Nephron (organoid): ENCODE results near the gene SATB2.

ENCODE experiments used
- H3K27ac Mint-ChIP-seq, 3 experiments: 2 replicates each; pipeline ENCODE4 v1.8.0; 2020; ENCODE audit warnings: mixed read lengths in 3 of 3, mild to moderate bottlenecking in 2 of 3, moderate library complexity in 1 of 3
- H3K27me3 Mint-ChIP-seq: 2 replicates; pipeline ENCODE4 v1.8.0; 2021; ENCODE audit warnings: low read depth, mild to moderate bottlenecking, moderate library complexity, mixed read lengths
- H3K36me3 Mint-ChIP-seq: 2 replicates; pipeline ENCODE4 v1.8.0; 2020; ENCODE audit warnings: low read depth, mixed read lengths
- H3K4me1 Mint-ChIP-seq: 2 replicates; pipeline ENCODE4 v1.8.0; 2020; ENCODE audit warnings: mixed read lengths
- H3K4me3 Mint-ChIP-seq, 3 experiments: 2 replicates each; pipeline ENCODE4 v1.8.0; 2020; ENCODE audit warnings: mild to moderate bottlenecking in 3 of 3, mixed read lengths in 3 of 3, moderate library complexity in 2 of 3
- H3K9me3 Mint-ChIP-seq: 2 replicates; pipeline ENCODE4 v1.8.0; 2020; ENCODE audit warnings: mixed read lengths
- TF ChIP-seq, protein P1 (sequence below), 3 experiments: fragments of 200-600 bp; sonication (generic); IDR thresholded peaks; one replicate each; pipeline ENCODE4 v1.5.0; 2021; ENCODE audit warnings: antibody characterized with exemption in 3 of 3; ENCODE audit not compliant: unreplicated experiment in 3 of 3

The SATB2 gene

DNA sequence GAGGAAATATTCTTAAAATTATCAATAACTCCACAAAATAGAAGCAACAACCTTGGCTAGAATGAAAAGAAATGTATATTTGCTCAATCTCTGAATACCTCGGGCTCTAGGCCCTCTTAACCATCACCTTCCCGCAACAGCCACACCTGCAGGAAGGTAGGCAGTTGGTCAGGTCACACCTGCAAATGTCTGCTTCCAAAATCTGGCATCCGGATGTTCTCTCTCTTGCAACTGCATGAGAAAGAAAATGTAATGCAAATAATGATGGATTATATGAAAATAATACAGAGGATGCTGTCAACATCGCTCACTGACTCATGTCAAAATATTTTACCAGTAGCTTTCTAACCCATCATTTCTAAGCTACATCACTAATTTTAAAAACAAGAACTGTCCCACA lies 148.3 kb downstream of the SATB2 start:
- peaks cover 23% of the 10 kb centered on the region for H3K4me1 Mint-ChIP-seq

GRCh38 chr2:199308567-199308966 lies 149.2 kb downstream of the SATB2 start:
- Mint-ChIP-seq H3K27ac (no peak overlapping the region), H3K4me3 (no peak overlapping the region), H3K27me3 (peaks cover 12% of the 10 kb centered on the region), H3K36me3 (peaks cover 19% of the 10 kb centered on the region), H3K4me1 (peaks cover 23% of the 10 kb centered on the region), H3K9me3 (no peaks in the 10 kb centered on the region)
- TF ChIP-seq, protein P1, sequence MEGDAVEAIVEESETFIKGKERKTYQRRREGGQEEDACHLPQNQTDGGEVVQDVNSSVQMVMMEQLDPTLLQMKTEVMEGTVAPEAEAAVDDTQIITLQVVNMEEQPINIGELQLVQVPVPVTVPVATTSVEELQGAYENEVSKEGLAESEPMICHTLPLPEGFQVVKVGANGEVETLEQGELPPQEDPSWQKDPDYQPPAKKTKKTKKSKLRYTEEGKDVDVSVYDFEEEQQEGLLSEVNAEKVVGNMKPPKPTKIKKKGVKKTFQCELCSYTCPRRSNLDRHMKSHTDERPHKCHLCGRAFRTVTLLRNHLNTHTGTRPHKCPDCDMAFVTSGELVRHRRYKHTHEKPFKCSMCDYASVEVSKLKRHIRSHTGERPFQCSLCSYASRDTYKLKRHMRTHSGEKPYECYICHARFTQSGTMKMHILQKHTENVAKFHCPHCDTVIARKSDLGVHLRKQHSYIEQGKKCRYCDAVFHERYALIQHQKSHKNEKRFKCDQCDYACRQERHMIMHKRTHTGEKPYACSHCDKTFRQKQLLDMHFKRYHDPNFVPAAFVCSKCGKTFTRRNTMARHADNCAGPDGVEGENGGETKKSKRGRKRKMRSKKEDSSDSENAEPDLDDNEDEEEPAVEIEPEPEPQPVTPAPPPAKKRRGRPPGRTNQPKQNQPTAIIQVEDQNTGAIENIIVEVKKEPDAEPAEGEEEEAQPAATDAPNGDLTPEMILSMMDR (IDR thresholded peaks at IDR 0.05; ENCODE audit: unreplicated experiment in 3 of 3) = no peak

More for the DNA sequence above, 148.3 kb downstream of the SATB2 start:
- peaks cover 13% of the 10 kb centered on the region for H3K27me3 Mint-ChIP-seq
- no peak overlapping the region for H3K4me3 Mint-ChIP-seq
- peaks cover 19% of the 10 kb centered on the region for H3K36me3 Mint-ChIP-seq
- TF ChIP-seq, protein P1 (IDR thresholded peaks at IDR 0.05; ENCODE audit: unreplicated experiment in 3 of 3) = no peak
- no peaks in the 10 kb centered on the region for H3K9me3 Mint-ChIP-seq
- no peak overlapping the region for H3K27ac Mint-ChIP-seq

- Mint-ChIP-seq H3K4me3 (no peak overlapping the region), H3K4me1 (peaks cover 23% of the 10 kb centered on the region), H3K27ac (no peak overlapping the region), H3K36me3 (peaks cover 19% of the 10 kb centered on the region), H3K27me3 (peaks cover 9% of the 10 kb centered on the region), H3K9me3 (no peaks in the 10 kb centered on the region)
- TF ChIP-seq, protein P1 (IDR thresholded peaks at IDR 0.05; ENCODE audit: unreplicated experiment in 3 of 3) = no peak
Measured at GRCh38 chr2:199307461-199307860, 150.3 kb downstream of the SATB2 start.

DNA sequence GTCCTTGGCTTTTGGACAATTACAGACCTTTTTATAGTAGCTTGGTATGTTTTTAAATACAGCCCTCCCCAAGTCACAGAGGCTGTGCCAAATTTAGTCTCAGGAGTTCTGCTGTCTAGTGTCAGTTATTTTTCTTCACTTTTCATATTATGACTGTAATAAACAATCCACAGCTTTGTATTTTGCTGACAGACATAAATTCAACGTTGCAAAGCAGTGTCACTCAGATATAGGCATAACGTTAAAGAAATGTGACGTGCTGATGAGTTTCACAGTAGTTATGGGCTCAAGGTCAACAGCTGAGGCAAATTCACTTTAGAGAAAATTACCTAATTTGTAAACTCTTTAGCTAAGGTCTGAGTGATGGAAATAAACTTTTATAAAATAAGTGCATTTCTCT lies 151.6 kb downstream of the SATB2 start:
- H3K27ac Mint-ChIP-seq = no peak overlapping the region
- no peak overlapping the region for H3K4me3 Mint-ChIP-seq
- H3K9me3 Mint-ChIP-seq = no peaks in the 10 kb centered on the region
- H3K36me3 Mint-ChIP-seq = peaks cover 19% of the 10 kb centered on the region
- peaks cover 23% of the 10 kb centered on the region for H3K4me1 Mint-ChIP-seq
- TF ChIP-seq, protein P1 (IDR thresholded peaks at IDR 0.05; ENCODE audit: unreplicated experiment in 3 of 3) = no peak
- peaks cover 13% of the 10 kb centered on the region for H3K27me3 Mint-ChIP-seq

- Mint-ChIP-seq H3K27ac (no peak overlapping the region), H3K36me3 (peaks cover 12% of the 10 kb centered on the region), H3K4me1 (peaks cover 13% of the 10 kb centered on the region), H3K4me3 (no peak overlapping the region), H3K9me3 (no peaks in the 10 kb centered on the region), H3K27me3 (peaks cover 26% of the 10 kb centered on the region)
- TF ChIP-seq, protein P1 (IDR thresholded peaks at IDR 0.05; ENCODE audit: unreplicated experiment in 3 of 3) = no peak
Measured at GRCh38 chr2:199303728-199304177, 154.0 kb downstream of the SATB2 start.

DNA sequence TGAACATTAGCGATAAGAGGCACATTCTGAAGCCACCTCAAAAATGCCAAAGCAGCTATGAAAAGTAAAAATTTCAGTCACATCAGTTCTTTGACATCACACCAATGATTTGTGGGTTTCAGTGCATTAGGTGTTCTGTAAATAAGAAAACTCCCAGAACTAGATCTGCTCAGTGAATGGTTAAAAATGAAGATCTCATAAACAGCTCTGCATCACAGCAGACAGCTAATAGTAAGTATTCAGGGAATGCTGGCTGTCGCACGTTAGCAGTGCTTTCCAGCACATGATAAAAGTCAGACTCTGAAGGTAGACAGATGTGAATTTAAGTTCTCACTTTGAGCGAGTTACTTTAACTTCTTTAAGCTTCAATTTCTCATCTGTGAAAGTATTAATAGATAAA lies 154.9 kb downstream of the SATB2 start:
- Mint-ChIP-seq H3K27ac (no peak overlapping the region), H3K9me3 (no peaks in the 10 kb centered on the region), H3K4me3 (no peak overlapping the region), H3K27me3 (peaks cover 31% of the 10 kb centered on the region), H3K4me1 (peaks cover 6% of the 10 kb centered on the region), H3K36me3 (peaks cover 6% of the 10 kb centered on the region)
- TF ChIP-seq, protein P1 (IDR thresholded peaks at IDR 0.05; ENCODE audit: unreplicated experiment in 3 of 3) = no peak
